Measurements from ENCODE around the gene METTL8.
"Not testable (repeated sequence)": the region's sequence is repeated elsewhere in the genome, so short reads cannot be mapped to it uniquely, and the experiment has no call there.

GRCh38 chr2:171382175-171382574 lies 51.6 kb downstream of the METTL8 start:
- TF ChIP-seq POLR2A (IDR thresholded peaks at IDR 0.05): not testable (repeated sequence)
- TF ChIP-seq, protein P1, sequence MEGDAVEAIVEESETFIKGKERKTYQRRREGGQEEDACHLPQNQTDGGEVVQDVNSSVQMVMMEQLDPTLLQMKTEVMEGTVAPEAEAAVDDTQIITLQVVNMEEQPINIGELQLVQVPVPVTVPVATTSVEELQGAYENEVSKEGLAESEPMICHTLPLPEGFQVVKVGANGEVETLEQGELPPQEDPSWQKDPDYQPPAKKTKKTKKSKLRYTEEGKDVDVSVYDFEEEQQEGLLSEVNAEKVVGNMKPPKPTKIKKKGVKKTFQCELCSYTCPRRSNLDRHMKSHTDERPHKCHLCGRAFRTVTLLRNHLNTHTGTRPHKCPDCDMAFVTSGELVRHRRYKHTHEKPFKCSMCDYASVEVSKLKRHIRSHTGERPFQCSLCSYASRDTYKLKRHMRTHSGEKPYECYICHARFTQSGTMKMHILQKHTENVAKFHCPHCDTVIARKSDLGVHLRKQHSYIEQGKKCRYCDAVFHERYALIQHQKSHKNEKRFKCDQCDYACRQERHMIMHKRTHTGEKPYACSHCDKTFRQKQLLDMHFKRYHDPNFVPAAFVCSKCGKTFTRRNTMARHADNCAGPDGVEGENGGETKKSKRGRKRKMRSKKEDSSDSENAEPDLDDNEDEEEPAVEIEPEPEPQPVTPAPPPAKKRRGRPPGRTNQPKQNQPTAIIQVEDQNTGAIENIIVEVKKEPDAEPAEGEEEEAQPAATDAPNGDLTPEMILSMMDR (IDR thresholded peaks at IDR 0.05): not testable (repeated sequence)
